ES-I3 (cell line): ENCODE results near the gene CAMK1D.

Source experiments
- H3K36me3 ChIP-seq: 2 replicates; pipeline ENCODE4 v1.6.1; 2013; ENCODE audit warnings: mild to moderate bottlenecking, low read length, control low read depth, moderate library complexity; ENCODE audit not compliant: insufficient read depth
- H3K4me1 ChIP-seq: 2 replicates; pipeline ENCODE4 v1.6.1; 2013; ENCODE audit warnings: mild to moderate bottlenecking, control low read depth, low read length; ENCODE audit not compliant: insufficient read depth
- H3K9ac ChIP-seq: 2 replicates; pipeline ENCODE4 v1.6.1; 2013; ENCODE audit warnings: low read depth, mild to moderate bottlenecking, low read length, moderate library complexity
- H3K9me3 ChIP-seq: 2 replicates; pipeline ENCODE4 v1.6.1; 2013; ENCODE audit warnings: mild to moderate bottlenecking, low read length, moderate library complexity; ENCODE audit not compliant: control insufficient read depth, insufficient read depth

CAMK1D gene

GRCh38 chr10:12665501-12665900, 316.2 kb downstream of the CAMK1D start:
- H3K9me3 ChIP-seq = no peaks in the 10 kb centered on the region
- no peak overlapping the region for H3K9ac ChIP-seq
- H3K4me1 ChIP-seq = no peaks in the 10 kb centered on the region
- H3K36me3 ChIP-seq = no peaks in the 10 kb centered on the region

- Histone ChIP-seq H3K9me3 (no peaks in the 10 kb centered on the region), H3K4me1 (no peaks in the 10 kb centered on the region), H3K36me3 (no peaks in the 10 kb centered on the region), H3K9ac (no peak overlapping the region)
Measured at GRCh38 chr10:12667052-12667451, 317.7 kb downstream of the CAMK1D start.

GRCh38 chr10:12668634-12669033, 319.3 kb downstream of the CAMK1D start:
- no peaks in the 10 kb centered on the region for H3K4me1 ChIP-seq
- no peak overlapping the region for H3K9ac ChIP-seq
- H3K9me3 ChIP-seq = no peaks in the 10 kb centered on the region
- no peaks in the 10 kb centered on the region for H3K36me3 ChIP-seq

GRCh38 chr10:12670004-12670403, 320.7 kb downstream of the CAMK1D start:
- Histone ChIP-seq H3K4me1 (no peaks in the 10 kb centered on the region), H3K36me3 (no peaks in the 10 kb centered on the region), H3K9me3 (no peaks in the 10 kb centered on the region), H3K9ac (no peak overlapping the region)

GRCh38 chr10:12675186-12675585, 325.8 kb downstream of the CAMK1D start:
- H3K9ac ChIP-seq = no peak overlapping the region
- no peaks in the 10 kb centered on the region for H3K4me1 ChIP-seq
- H3K9me3 ChIP-seq = no peaks in the 10 kb centered on the region
- H3K36me3 ChIP-seq = no peaks in the 10 kb centered on the region

- no peak overlapping the region for H3K9ac ChIP-seq
- H3K36me3 ChIP-seq = no peaks in the 10 kb centered on the region
- H3K9me3 ChIP-seq = no peaks in the 10 kb centered on the region
- H3K4me1 ChIP-seq = no peaks in the 10 kb centered on the region
Measured at GRCh38 chr10:12679636-12680035, 330.3 kb downstream of the CAMK1D start.

GRCh38 chr10:12681252-12681651, 331.9 kb downstream of the CAMK1D start:
- Histone ChIP-seq H3K4me1 (no peaks in the 10 kb centered on the region), H3K36me3 (no peaks in the 10 kb centered on the region), H3K9ac (no peak overlapping the region), H3K9me3 (no peaks in the 10 kb centered on the region)

GRCh38 chr10:12684784-12685183, 335.4 kb downstream of the CAMK1D start:
- Histone ChIP-seq H3K9ac (no peak overlapping the region), H3K4me1 (no peaks in the 10 kb centered on the region), H3K9me3 (no peaks in the 10 kb centered on the region), H3K36me3 (no peaks in the 10 kb centered on the region)

GRCh38 chr10:12685261-12686058, 336.1 kb downstream of the CAMK1D start:
- Histone ChIP-seq H3K9ac (no peak overlapping the region), H3K36me3 (no peaks in the 10 kb centered on the region), H3K9me3 (no peaks in the 10 kb centered on the region), H3K4me1 (no peaks in the 10 kb centered on the region)

GRCh38 chr10:12687996-12688395, 338.6 kb downstream of the CAMK1D start:
- no peaks in the 10 kb centered on the region for H3K36me3 ChIP-seq
- H3K9me3 ChIP-seq = no peaks in the 10 kb centered on the region
- H3K9ac ChIP-seq = no peak overlapping the region
- H3K4me1 ChIP-seq = no peaks in the 10 kb centered on the region

- Histone ChIP-seq H3K4me1 (no peaks in the 10 kb centered on the region), H3K9ac (no peak overlapping the region), H3K9me3 (no peaks in the 10 kb centered on the region), H3K36me3 (no peaks in the 10 kb centered on the region)
Measured at GRCh38 chr10:12689893-12690292, 340.5 kb downstream of the CAMK1D start.

GRCh38 chr10:12690525-12691126, 341.3 kb downstream of the CAMK1D start:
- no peaks in the 10 kb centered on the region for H3K36me3 ChIP-seq

GRCh38 chr10:12691596-12691995, 342.2 kb downstream of the CAMK1D start:
- H3K4me1 ChIP-seq = no peaks in the 10 kb centered on the region
- no peaks in the 10 kb centered on the region for H3K9me3 ChIP-seq
- H3K9ac ChIP-seq = no peak overlapping the region
- H3K36me3 ChIP-seq = no peaks in the 10 kb centered on the region

More at GRCh38 chr10:12690525-12691126, 341.3 kb downstream of the CAMK1D start:
- Histone ChIP-seq H3K4me1 (no peaks in the 10 kb centered on the region), H3K9ac (no peak overlapping the region), H3K9me3 (no peaks in the 10 kb centered on the region)

- no peaks in the 10 kb centered on the region for H3K9me3 ChIP-seq
- H3K9ac ChIP-seq = no peak overlapping the region
- no peaks in the 10 kb centered on the region for H3K36me3 ChIP-seq
- no peaks in the 10 kb centered on the region for H3K4me1 ChIP-seq
Measured at GRCh38 chr10:12697764-12698163, 348.4 kb downstream of the CAMK1D start.

- H3K36me3 ChIP-seq = no peaks in the 10 kb centered on the region
- no peaks in the 10 kb centered on the region for H3K4me1 ChIP-seq
- H3K9me3 ChIP-seq = no peaks in the 10 kb centered on the region
- H3K9ac ChIP-seq = no peak overlapping the region
Measured at GRCh38 chr10:12699258-12699700, 349.9 kb downstream of the CAMK1D start.
